KBM-7 (cell line): ENCODE measurements around the gene TLK1.
A peak's percentile ranks its signal among the peaks of the same experiment; 100 is the strongest.
"Not testable (repeated sequence)": the region's sequence is repeated elsewhere in the genome, so short reads cannot be mapped to it uniquely, and the experiment has no call there.

ENCODE experiments used
- DNase-seq: peaks from one replicate; pipeline ENCODE4 v3.0.0-alpha.2; 2015
- in situ Hi-C: fragments of 300-500 bp; cut with MboI; formaldehyde crosslinking; loops from 2 replicates; pipeline ENCODE4 v1.14.3; 2020; ENCODE audit warnings: low sequenced_read_pairs, low pct_unique_long_range_greater_than_20kb, mixed read lengths

TLK1 gene

GRCh38 chr2:171173087-171173486 is 12.4 kb upstream of the TLK1 start:
- no peak for DNase-seq
- in situ Hi-C loops: no loop called here

GRCh38 chr2:171171808-171172207 is 11.1 kb upstream of the TLK1 start:
- DNase-seq: no peak
- in situ Hi-C loops: no loop called here

- no peak for DNase-seq
- in situ Hi-C loops: no loop called here
Observed at GRCh38 chr2:171169839-171170238, 9.1 kb upstream of the TLK1 start.

GRCh38 chr2:171169333-171169732 is 8.6 kb upstream of the TLK1 start:
- in situ Hi-C loops: no loop called here
- no peak for DNase-seq

- no peak for DNase-seq
- in situ Hi-C loops: no loop called here
Observed at GRCh38 chr2:171167352-171167997, 6.8 kb upstream of the TLK1 start.

- in situ Hi-C loops: no loop called here
- no peak for DNase-seq
Observed at GRCh38 chr2:171166328-171166983, 5.8 kb upstream of the TLK1 start.

- in situ Hi-C loops: no loop called here
- DNase-seq: no peak
Observed at GRCh38 chr2:171165967-171166327, 5.3 kb upstream of the TLK1 start.

GRCh38 chr2:171163261-171163660 is 2.6 kb upstream of the TLK1 start:
- no peak for DNase-seq
- in situ Hi-C loops: no loop called here

GRCh38 chr2:171162522-171163197 is 2.0 kb upstream of the TLK1 start:
- in situ Hi-C loops: not testable (repeated sequence)
- DNase-seq: peak; percentile 61

- in situ Hi-C loops: no loop called here
- DNase-seq: peak; percentile 67
Observed at GRCh38 chr2:171160956-171161740, 455 bp upstream of the TLK1 start.

- DNase-seq: peak; percentile 77
- in situ Hi-C loops: no loop called here
Observed at GRCh38 chr2:171159372-171160118, 1.1 kb downstream of the TLK1 start.

- in situ Hi-C loops: no loop called here
- peak; percentile 71 for DNase-seq
Observed at GRCh38 chr2:171158790-171159371, 1.8 kb downstream of the TLK1 start.

GRCh38 chr2:171158036-171158789 is 2.5 kb downstream of the TLK1 start:
- no peak for DNase-seq
- in situ Hi-C loops: no loop called here

GRCh38 chr2:171157109-171157500 is 3.6 kb downstream of the TLK1 start:
- in situ Hi-C loops: no loop called here
- DNase-seq: no peak

- DNase-seq: peak; percentile 48
- in situ Hi-C loops: no loop called here
Observed at GRCh38 chr2:171154348-171154747, 6.3 kb downstream of the TLK1 start.

- in situ Hi-C loops: no loop called here
- DNase-seq: no peak
Observed at GRCh38 chr2:171150694-171151285, 9.9 kb downstream of the TLK1 start.

- in situ Hi-C loops: no loop called here
- no peak for DNase-seq
Observed at GRCh38 chr2:171149986-171150693, 10.6 kb downstream of the TLK1 start.
